OCI-LY7 (cell line): ENCODE measurements around the gene BPIFA2. TPM values are rescaled to one million over a fixed set of nuclear protein-coding genes. Genes with fewer than 3 reads are reported as not detected.

Source experiments
- BruUV-seq: library from RNA; stranded (reverse); fragments of 400-500 nt; replicated peaks from 2 replicates; lab custom pipeline; 2021; lab: Mats Ljungman, UMichigan
- CTCF ChIA-PET: fragments of 300-600 bp; sonication (Branson Sonifier 250); formaldehyde crosslinking; loops from one replicate; lab custom pipeline; 2022; ENCODE audit warnings: antibody characterized with exemption; ENCODE audit not compliant: unreplicated experiment; lab: Charles Lee
- POLR2A ChIA-PET: fragments of 300-600 bp; sonication (Branson Sonifier 250); formaldehyde crosslinking; loops from one replicate; lab custom pipeline; 2022; ENCODE audit warnings: antibody characterized with exemption; lab: Charles Lee
- DNase-seq: peaks from one replicate; pipeline ENCODE4 v3.0.0-alpha.2; 2015; ENCODE audit warnings: low spot score
- H2AFZ ChIP-seq: fragments of 200-600 bp; sonication (generic), shearing (Covaris generic); 2 replicates; pipeline ENCODE4 v1.6.1; 2014; ENCODE audit warnings: mild to moderate bottlenecking, antibody characterized with exemption, low read length, moderate library complexity
- H3K27ac ChIP-seq: fragments of 200-600 bp; sonication (generic); 2 replicates; pipeline ENCODE4 v1.5.1; 2014; ENCODE audit warnings: mixed run types, low read depth, mild to moderate bottlenecking, moderate library complexity, low read length, inconsistent platforms; ENCODE audit not compliant: poor library complexity, severe bottlenecking
- H3K36me3 ChIP-seq: fragments of 200-600 bp; sonication (generic); 2 replicates; pipeline ENCODE4 v1.6.1; 2014; ENCODE audit warnings: mild to moderate bottlenecking, antibody characterized with exemption, low read length, moderate library complexity, mixed read lengths; ENCODE audit not compliant: insufficient read depth
- H3K4me1 ChIP-seq: fragments of 200-600 bp; sonication (generic); 2 replicates; pipeline ENCODE4 v1.5.1; 2014; ENCODE audit warnings: mild to moderate bottlenecking, low read length; ENCODE audit not compliant: insufficient read depth, poor library complexity, severe bottlenecking
- H3K4me2 ChIP-seq: fragments of 200-600 bp; sonication (generic); 2 replicates; pipeline ENCODE4 v1.6.1; 2014; ENCODE audit warnings: mild to moderate bottlenecking, low read length
- H3K4me3 ChIP-seq: fragments of 200-600 bp; sonication (generic); 2 replicates; pipeline ENCODE4 v1.5.1; 2014; ENCODE audit warnings: mild to moderate bottlenecking, low read depth, low read length; ENCODE audit not compliant: poor library complexity, severe bottlenecking
- H3K79me2 ChIP-seq: fragments of 200-600 bp; sonication (generic); 2 replicates; pipeline ENCODE4 v1.6.1; 2016; ENCODE audit warnings: low read depth, mild to moderate bottlenecking, low read length, moderate library complexity, mixed read lengths; ENCODE audit not compliant: insufficient read depth
- H3K9me2 ChIP-seq: fragments of 200-600 bp; sonication (generic); 2 replicates; pipeline ENCODE4 v1.6.1; 2016; ENCODE audit warnings: mild to moderate bottlenecking, low read length, mixed read lengths; ENCODE audit not compliant: insufficient read depth
- H3K9me3 ChIP-seq: fragments of 200-600 bp; sonication (generic); 2 replicates; pipeline ENCODE4 v1.6.1; 2014; ENCODE audit warnings: mild to moderate bottlenecking, mixed run types, low read length, mixed read lengths
- H4K20me1 ChIP-seq: fragments of 200-600 bp; sonication (generic); 2 replicates; pipeline ENCODE4 v1.6.1; 2014; ENCODE audit warnings: mild to moderate bottlenecking, antibody characterized with exemption, low read length, moderate library complexity, mixed read lengths; ENCODE audit not compliant: insufficient read depth
- EZH2phosphoT487 ChIP-seq: fragments of 200-600 bp; sonication (generic); IDR thresholded peaks from 2 replicates; pipeline ENCODE4 v1.6.1; 2018; ENCODE audit warnings: low read depth, borderline replicate concordance, mild to moderate bottlenecking, mixed run types, antibody characterized with exemption, low read length, moderate library complexity, mixed read lengths
- intact Hi-C: fragments of 100-400 bp; cut with micrococcal nuclease; formaldehyde crosslinking; loops from one replicate; pipeline ENCODE4 v1.10.0; 2022; ENCODE audit not compliant: unreplicated experiment
- total RNA-seq, 2 experiments: library from RNA; depleted of rRNA in 1 of 2; stranded (reverse); fragments of >200 nt in 1 of 2; shearing (Covaris generic) in 1 of 2; gene quantifications; 2 replicates each; pipeline ENCODE4 v1.2.3, GENCODE V29; 2014 to 2022
- TF ChIP-seq, protein P1 (sequence below): fragments of 200-600 bp; sonication (generic); conservative IDR thresholded peaks from 2 replicates; pipeline ENCODE4 v1.5.1; 2014; ENCODE audit warnings: mild to moderate bottlenecking, antibody characterized with exemption, low read length, moderate library complexity, mixed read lengths

Gene BPIFA2
- total RNA-seq, 2 experiments from 2014 or later = not detected

DNA sequence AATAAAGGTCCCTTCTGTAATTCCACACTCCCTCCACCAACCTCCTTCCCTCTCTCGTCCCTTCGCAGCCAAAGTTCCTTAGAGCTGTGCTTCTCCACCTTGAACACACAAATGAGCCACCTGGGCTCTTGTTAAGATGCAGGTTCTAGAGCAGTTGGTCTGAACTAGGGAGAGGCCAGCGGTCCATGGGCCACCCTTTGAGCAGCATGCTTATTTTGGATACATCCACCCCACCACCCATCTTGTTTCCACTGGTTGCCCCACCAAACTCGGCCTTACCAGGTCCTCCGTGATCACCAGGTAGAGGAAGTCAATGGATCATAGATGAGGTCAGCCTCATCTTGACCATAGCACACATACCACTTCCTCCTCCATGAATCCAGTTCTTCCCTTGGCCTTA, 7.3 kb upstream of the BPIFA2 start:
- H2AFZ ChIP-seq = no peak overlapping the region
- no peak for TF ChIP-seq EZH2phosphoT487
- TF ChIP-seq, protein P1, sequence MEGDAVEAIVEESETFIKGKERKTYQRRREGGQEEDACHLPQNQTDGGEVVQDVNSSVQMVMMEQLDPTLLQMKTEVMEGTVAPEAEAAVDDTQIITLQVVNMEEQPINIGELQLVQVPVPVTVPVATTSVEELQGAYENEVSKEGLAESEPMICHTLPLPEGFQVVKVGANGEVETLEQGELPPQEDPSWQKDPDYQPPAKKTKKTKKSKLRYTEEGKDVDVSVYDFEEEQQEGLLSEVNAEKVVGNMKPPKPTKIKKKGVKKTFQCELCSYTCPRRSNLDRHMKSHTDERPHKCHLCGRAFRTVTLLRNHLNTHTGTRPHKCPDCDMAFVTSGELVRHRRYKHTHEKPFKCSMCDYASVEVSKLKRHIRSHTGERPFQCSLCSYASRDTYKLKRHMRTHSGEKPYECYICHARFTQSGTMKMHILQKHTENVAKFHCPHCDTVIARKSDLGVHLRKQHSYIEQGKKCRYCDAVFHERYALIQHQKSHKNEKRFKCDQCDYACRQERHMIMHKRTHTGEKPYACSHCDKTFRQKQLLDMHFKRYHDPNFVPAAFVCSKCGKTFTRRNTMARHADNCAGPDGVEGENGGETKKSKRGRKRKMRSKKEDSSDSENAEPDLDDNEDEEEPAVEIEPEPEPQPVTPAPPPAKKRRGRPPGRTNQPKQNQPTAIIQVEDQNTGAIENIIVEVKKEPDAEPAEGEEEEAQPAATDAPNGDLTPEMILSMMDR = no peak
- H3K36me3 ChIP-seq = no peaks in the 10 kb centered on the region
- intact Hi-C loops = no loop called here
- H3K9me3 ChIP-seq = no peaks in the 10 kb centered on the region
- no peaks in the 10 kb centered on the region for H3K79me2 ChIP-seq
- no peak for DNase-seq
- no TSS peak for BruUV-seq
- CTCF ChIA-PET = interaction anchor here (0.6 kb wide), 1 partner anchor 340 kb away, joined by 3 read pairs; no protein-coding TSS in a partner anchor
- H3K9me2 ChIP-seq = no peaks in the 10 kb centered on the region
- POLR2A ChIA-PET = no interaction called here
- no peak overlapping the region for H3K27ac ChIP-seq
- no peak overlapping the region for H3K4me3 ChIP-seq
- no peak overlapping the region for H3K4me2 ChIP-seq
- H3K4me1 ChIP-seq = no peaks in the 10 kb centered on the region
- no peaks in the 10 kb centered on the region for H4K20me1 ChIP-seq

DNA sequence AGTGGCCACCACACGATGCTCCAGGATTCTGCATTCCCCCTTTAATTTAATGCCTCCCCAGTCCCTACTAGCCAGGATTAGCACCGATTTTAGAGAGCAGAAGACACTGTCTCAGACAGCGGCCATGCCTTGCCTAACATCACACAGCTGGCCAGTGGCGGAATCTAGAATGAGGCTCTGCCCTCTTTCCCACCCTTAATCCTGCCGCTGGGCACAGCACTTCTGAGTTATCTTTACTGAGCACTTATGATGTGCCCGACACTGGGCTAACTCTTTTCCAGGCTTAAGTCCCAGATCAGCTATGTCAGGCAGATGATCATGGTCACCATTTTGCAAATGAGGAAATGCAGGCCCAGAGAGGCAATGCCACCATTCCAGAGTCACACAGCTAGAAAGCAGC, 5.6 kb upstream of the BPIFA2 start:
- TF ChIP-seq, protein P1 = no peak
- no peak for TF ChIP-seq EZH2phosphoT487
- Histone ChIP-seq H4K20me1 (no peaks in the 10 kb centered on the region), H3K4me3 (no peak overlapping the region), H3K9me3 (no peaks in the 10 kb centered on the region), H3K4me2 (no peak overlapping the region), H3K27ac (no peak overlapping the region), H3K79me2 (no peaks in the 10 kb centered on the region), H3K4me1 (no peaks in the 10 kb centered on the region), H3K36me3 (no peaks in the 10 kb centered on the region), H3K9me2 (no peaks in the 10 kb centered on the region), H2AFZ (no peak overlapping the region)
- ChIA-PET POLR2A (no interaction called here), CTCF (no interaction called here)
- intact Hi-C loops = no loop called here
- no TSS peak for BruUV-seq
- DNase-seq = no peak

DNA sequence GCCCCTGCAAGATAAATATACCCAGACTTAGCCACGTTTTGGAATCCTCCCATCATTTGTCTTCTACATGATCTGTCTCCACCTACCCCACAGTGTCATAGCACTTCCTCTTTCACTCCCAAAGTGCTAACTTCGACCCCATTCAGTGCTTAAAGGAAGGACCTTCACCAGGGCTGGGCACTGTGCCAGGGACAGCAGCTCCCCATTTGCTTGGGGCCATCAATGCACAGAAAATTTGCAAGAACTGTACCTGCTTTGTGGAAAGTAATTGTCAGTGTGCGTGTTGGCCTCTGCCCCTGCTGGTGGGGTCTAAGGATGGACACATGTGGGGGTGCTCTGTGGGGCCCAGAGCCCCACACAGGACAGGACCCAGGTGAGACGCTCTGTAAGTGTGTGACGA, 5.2 kb upstream of the BPIFA2 start:
- H3K79me2 ChIP-seq = no peaks in the 10 kb centered on the region
- no peaks in the 10 kb centered on the region for H3K9me2 ChIP-seq
- no peak overlapping the region for H3K4me2 ChIP-seq
- no peak overlapping the region for H3K27ac ChIP-seq
- POLR2A ChIA-PET = no interaction called here
- H3K36me3 ChIP-seq = no peaks in the 10 kb centered on the region
- intact Hi-C loops = no loop called here
- H3K4me1 ChIP-seq = no peaks in the 10 kb centered on the region
- CTCF ChIA-PET = no interaction called here
- H3K9me3 ChIP-seq = no peaks in the 10 kb centered on the region
- DNase-seq = peak; percentile 1
- H4K20me1 ChIP-seq = no peaks in the 10 kb centered on the region
- no peak for TF ChIP-seq EZH2phosphoT487
- TF ChIP-seq, protein P1 = no peak
- no TSS peak for BruUV-seq
- H3K4me3 ChIP-seq = no peak overlapping the region
- H2AFZ ChIP-seq = no peak overlapping the region
